Mucosa of stomach (tissue), 1 donor: ENCODE results near the gene MOB2.

Source experiments
- H3K27me3 ChIP-seq: one replicate; pipeline ENCODE4 v1.7.0; 2013; ENCODE audit warnings: mild to moderate bottlenecking, low read length; ENCODE audit not compliant: control insufficient read depth, insufficient read depth
- H3K36me3 ChIP-seq: one replicate; pipeline ENCODE4 v1.7.0; 2013; ENCODE audit warnings: low read length; ENCODE audit not compliant: control insufficient read depth, insufficient read depth
- H3K4me1 ChIP-seq: one replicate; pipeline ENCODE4 v1.7.0; 2013; ENCODE audit warnings: mild to moderate bottlenecking, low read length; ENCODE audit not compliant: control insufficient read depth, insufficient read depth
- H3K4me3 ChIP-seq: one replicate; pipeline ENCODE4 v1.7.0; 2013; ENCODE audit warnings: low read length
- H3K9ac ChIP-seq: one replicate; pipeline ENCODE4 v1.7.0; 2013; ENCODE audit warnings: mild to moderate bottlenecking, low read length, moderate library complexity
- H3K9me3 ChIP-seq: one replicate; pipeline ENCODE4 v1.7.0; 2013; ENCODE audit warnings: mild to moderate bottlenecking, low read length, moderate library complexity; ENCODE audit not compliant: control insufficient read depth
- donor health status: Pancreatic carcinoma.

MOB2 gene

GRCh38 chr11:1479678-1480118 lies 6.9 kb downstream of the MOB2 start:
- peaks cover 13% of the 10 kb centered on the region for H3K4me1 ChIP-seq
- no peaks in the 10 kb centered on the region for H3K9me3 ChIP-seq
- no peak overlapping the region for H3K4me3 ChIP-seq
- H3K27me3 ChIP-seq = no peaks in the 10 kb centered on the region
- H3K9ac ChIP-seq = no peak overlapping the region
- H3K36me3 ChIP-seq = no peaks in the 10 kb centered on the region

DNA sequence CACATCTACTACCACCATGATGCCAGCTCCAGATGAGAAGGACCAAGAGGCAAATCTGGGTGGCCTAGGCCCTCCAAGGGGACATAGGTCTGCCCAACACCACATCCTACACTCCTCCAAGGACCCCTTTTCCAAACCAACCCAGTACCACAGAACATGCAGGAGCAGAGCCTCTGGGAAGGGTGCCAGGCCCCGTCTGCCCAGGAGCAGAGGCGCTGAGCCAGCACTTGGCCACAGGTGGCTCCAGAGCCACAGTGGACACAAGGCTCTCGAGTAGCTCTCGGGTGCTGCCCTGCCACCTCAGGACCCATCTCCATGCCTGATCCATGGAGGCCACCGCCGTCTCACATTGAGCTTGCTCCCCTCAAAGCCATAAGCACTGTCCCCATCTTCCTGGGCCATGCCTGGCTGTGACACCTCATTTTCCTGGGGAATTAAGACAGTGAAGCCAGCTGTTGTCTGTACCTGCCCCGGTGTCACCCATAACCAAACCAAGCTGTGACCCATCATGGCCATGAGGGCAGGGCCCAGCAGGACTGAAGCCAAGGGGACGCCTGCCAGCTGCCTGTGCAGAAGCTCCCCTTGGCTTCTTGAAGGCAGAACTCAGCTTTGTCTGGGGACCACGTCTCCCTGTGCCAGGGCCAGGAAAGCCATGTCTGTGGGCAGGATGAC lies 7.4 kb downstream of the MOB2 start:
- Histone ChIP-seq H3K9me3 (no peaks in the 10 kb centered on the region), H3K27me3 (no peaks in the 10 kb centered on the region), H3K4me3 (no peak overlapping the region), H3K4me1 (peaks cover 12% of the 10 kb centered on the region), H3K36me3 (no peaks in the 10 kb centered on the region), H3K9ac (no peak overlapping the region)

GRCh38 chr11:1478544-1478943 lies 8.0 kb downstream of the MOB2 start:
- H3K36me3 ChIP-seq = no peaks in the 10 kb centered on the region
- no peaks in the 10 kb centered on the region for H3K9me3 ChIP-seq
- H3K4me1 ChIP-seq = peaks cover 8% of the 10 kb centered on the region

DNA sequence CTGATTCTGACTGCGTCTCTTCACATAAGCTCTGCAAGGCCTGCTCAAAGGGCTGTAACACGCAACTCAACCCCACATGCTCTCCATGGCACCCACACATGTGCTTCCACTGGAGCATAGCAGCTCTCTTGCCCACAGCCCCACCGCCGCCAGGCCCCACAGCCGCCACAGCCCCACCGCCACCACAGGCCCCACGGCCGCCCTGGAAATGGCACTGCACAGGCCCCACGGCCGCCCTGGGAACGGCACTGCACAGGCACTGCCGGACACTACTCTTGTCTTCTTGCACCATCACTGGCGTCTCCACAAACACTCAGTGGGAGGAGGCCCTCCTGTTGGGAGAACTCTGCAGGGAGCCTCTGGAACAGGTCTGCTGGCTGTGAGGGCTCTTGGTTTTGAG lies 8.6 kb downstream of the MOB2 start:
- Histone ChIP-seq H3K27me3 (no peaks in the 10 kb centered on the region), H3K36me3 (no peaks in the 10 kb centered on the region), H3K4me3 (no peak overlapping the region), H3K4me1 (peaks cover 8% of the 10 kb centered on the region), H3K9me3 (no peaks in the 10 kb centered on the region), H3K9ac (no peak overlapping the region)

More at GRCh38 chr11:1478544-1478943, 8.0 kb downstream of the MOB2 start:
- Histone ChIP-seq H3K4me3 (no peak overlapping the region), H3K27me3 (no peaks in the 10 kb centered on the region), H3K9ac (no peak overlapping the region)

DNA sequence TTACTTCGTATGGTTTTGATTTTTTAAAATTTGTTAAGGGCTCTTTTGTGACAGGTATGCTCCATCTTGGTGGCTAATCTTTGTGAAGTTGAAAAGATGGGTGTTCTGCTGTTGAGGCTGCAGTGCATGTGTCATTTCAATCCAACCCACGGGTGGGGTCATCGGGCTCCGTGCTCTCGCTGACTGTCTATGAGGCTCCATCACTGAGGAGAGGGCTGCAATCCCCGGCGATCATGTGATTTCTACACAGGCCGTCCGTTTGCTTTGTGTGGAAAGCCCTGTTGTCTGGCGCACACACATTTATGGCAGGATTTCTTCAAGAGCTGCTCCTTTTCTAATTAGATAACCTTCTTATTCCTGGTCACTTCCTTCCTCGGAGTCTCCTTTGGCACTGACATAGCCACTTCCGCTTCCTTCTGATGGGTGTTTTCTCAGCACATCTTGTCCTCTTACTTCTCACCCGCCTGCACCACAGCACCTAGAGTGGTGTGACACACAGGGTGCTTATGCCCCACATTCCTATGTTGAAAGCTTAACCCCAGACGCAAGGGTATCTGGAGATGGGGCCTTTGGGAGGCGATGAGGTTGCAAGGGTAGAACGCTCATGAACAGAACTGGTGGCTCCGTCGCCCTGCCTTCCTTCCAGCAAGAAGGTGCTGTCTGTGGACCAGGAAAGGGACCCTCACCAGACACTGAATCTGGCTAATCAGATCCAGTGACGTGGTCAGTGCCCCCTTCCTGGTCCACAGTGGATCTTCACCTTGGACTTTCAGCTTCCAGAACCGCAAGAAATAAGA lies 9.4 kb downstream of the MOB2 start:
- Histone ChIP-seq H3K4me3 (no peak overlapping the region), H3K9ac (no peak overlapping the region), H3K36me3 (no peaks in the 10 kb centered on the region), H3K9me3 (no peaks in the 10 kb centered on the region), H3K4me1 (peaks cover 5% of the 10 kb centered on the region), H3K27me3 (no peaks in the 10 kb centered on the region)

GRCh38 chr11:1475841-1476240 lies 10.7 kb downstream of the MOB2 start:
- Histone ChIP-seq H3K9ac (no peak overlapping the region), H3K27me3 (no peaks in the 10 kb centered on the region), H3K4me1 (no peaks in the 10 kb centered on the region), H3K9me3 (no peaks in the 10 kb centered on the region), H3K36me3 (no peaks in the 10 kb centered on the region), H3K4me3 (no peak overlapping the region)

DNA sequence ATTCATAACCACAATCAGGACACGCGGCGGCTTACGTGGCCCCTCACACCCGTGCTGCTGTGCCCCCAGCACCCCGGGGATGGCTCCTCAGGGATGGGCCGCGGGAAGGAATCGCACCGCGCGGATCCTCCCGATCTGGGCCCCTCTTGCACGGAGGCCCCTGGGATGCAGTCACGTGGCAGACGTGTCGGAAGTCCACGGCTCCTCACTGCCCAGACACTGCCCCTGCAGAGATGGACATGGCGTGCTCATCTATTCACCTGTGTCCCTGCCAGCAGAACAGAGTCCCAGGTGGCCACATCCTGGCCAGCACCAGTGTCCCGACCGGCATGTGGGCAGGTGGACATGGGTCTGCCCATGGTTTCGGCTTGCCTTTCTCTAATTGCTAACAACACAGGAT lies 12.8 kb downstream of the MOB2 start:
- Histone ChIP-seq H3K9me3 (no peaks in the 10 kb centered on the region), H3K4me3 (no peak overlapping the region), H3K36me3 (no peaks in the 10 kb centered on the region), H3K27me3 (no peaks in the 10 kb centered on the region), H3K9ac (no peak overlapping the region), H3K4me1 (no peaks in the 10 kb centered on the region)

- Histone ChIP-seq H3K4me3 (no peak overlapping the region), H3K27me3 (no peaks in the 10 kb centered on the region), H3K36me3 (no peaks in the 10 kb centered on the region), H3K4me1 (no peaks in the 10 kb centered on the region), H3K9ac (no peak overlapping the region), H3K9me3 (no peaks in the 10 kb centered on the region)
Measured at GRCh38 chr11:1473011-1473628, 13.5 kb downstream of the MOB2 start.

GRCh38 chr11:1472180-1473005 lies 14.2 kb downstream of the MOB2 start:
- H3K9me3 ChIP-seq = no peaks in the 10 kb centered on the region
- no peaks in the 10 kb centered on the region for H3K27me3 ChIP-seq
- H3K4me3 ChIP-seq = no peak overlapping the region
- no peaks in the 10 kb centered on the region for H3K36me3 ChIP-seq
- no peaks in the 10 kb centered on the region for H3K4me1 ChIP-seq
- no peak overlapping the region for H3K9ac ChIP-seq

DNA sequence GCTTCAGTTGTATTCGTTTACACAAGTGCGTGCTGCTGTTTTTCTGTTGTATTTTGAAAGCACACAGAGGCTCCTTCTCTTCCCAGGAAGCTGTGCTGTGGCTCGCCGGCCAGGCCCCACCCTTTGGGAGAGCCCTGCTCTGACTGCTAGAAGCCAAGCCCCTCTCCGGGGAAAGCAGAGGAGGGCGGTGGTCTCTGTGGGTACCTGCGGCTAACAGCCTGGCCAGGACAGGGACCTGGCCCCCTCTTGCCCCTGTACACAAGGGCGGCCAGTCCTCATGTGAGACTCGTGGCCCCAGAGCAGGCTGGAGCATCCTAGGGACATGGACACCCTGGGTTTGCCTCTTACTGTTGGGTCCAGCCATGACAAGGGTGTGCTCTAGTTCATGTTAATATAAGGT lies 14.8 kb downstream of the MOB2 start:
- Histone ChIP-seq H3K36me3 (no peaks in the 10 kb centered on the region), H3K4me3 (no peak overlapping the region), H3K9me3 (no peaks in the 10 kb centered on the region), H3K27me3 (no peaks in the 10 kb centered on the region), H3K4me1 (no peaks in the 10 kb centered on the region), H3K9ac (no peak overlapping the region)

DNA sequence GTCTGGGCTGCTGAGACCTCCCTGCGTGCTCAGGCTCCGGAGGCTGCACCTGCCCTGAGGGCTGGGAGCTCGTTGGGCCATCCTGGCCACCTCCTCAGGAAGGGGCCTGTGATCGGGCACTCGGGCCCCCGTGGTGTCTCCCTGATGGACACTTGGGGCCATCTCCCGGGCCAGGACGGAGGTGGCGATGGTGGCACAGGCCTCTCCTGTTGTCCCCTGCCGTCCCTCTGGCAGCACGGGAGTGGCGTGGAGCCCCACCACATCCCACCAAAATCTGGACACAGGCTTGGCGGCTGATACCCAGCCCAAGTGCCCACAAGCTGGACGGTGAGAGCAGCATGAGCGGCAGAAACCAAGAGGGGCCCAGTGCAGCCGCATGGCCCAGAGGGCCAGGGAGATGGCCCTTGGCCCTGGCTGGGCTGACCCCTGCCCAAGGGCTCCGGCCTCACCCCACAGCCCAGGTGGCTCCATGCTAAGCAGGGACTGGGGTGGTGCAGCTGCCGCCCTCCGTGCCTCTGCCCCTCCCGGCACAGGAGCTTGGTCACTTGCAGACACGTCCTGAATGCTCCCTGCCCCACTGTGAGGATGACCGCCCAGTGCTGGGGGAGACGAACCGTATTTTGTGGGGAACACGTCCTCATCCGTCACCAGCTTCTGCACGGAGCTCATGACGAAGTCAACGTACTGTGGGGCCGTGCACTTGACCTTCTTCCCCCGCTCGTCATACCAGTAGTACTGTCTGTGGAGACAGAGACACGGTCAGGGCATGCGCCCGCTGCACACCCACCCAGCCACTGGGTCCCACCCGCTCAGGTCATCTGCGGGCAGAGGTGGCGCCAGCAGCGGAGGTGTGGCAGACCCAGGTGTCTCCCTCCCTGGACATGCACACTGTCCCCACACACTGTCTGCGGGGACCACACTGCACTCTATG lies 15.6 kb downstream of the MOB2 start:
- Histone ChIP-seq H3K9ac (no peak overlapping the region), H3K36me3 (no peaks in the 10 kb centered on the region), H3K9me3 (no peaks in the 10 kb centered on the region), H3K27me3 (no peaks in the 10 kb centered on the region), H3K4me3 (no peak overlapping the region), H3K4me1 (no peaks in the 10 kb centered on the region)
